ENCODE measurements around the gene NPAS2.

The NPAS2 gene

GRCh38 chr2:100990650-100991403 lies 170.9 kb downstream of the NPAS2 start:
- TF ChIP-seq CTCF (conservative IDR thresholded peaks at IDR 0.05; ENCODE audit: low read length) (no peak), EZH2phosphoT487 (IDR thresholded peaks at IDR 0.05; ENCODE audit: borderline replicate concordance) (no peak)
- no peaks in the 10 kb centered on the region for H3K9me3 ChIP-seq (ENCODE audit: insufficient read depth, low read depth, low read length)
- no peak overlapping the region for H3K9ac ChIP-seq (ENCODE audit: low read depth, low read length, poor library complexity, severe bottlenecking)

GRCh38 chr2:100991404-100991773 lies 171.4 kb downstream of the NPAS2 start:
- no peaks in the 10 kb centered on the region for H3K4me1 ChIP-seq (ENCODE audit: insufficient read depth, low read length, poor library complexity, severe bottlenecking)
- no peaks in the 10 kb centered on the region for H3K79me2 ChIP-seq (ENCODE audit: insufficient read depth, low read length)
- H4K20me1 ChIP-seq (ENCODE audit: insufficient read depth, low read length, poor library complexity, severe bottlenecking): no peaks in the 10 kb centered on the region
- no peaks in the 10 kb centered on the region for H3K9me3 ChIP-seq (ENCODE audit: insufficient read depth, low read depth, low read length)
- H3K4me3 ChIP-seq (ENCODE audit: low read length, poor library complexity, severe bottlenecking): no peak overlapping the region
- no peaks in the 10 kb centered on the region for H3K27me3 ChIP-seq (ENCODE audit: insufficient read depth, low read length, poor library complexity, severe bottlenecking)
- TF ChIP-seq CTCF (conservative IDR thresholded peaks at IDR 0.05; ENCODE audit: low read length): no peak
- TF ChIP-seq EZH2phosphoT487 (IDR thresholded peaks at IDR 0.05; ENCODE audit: borderline replicate concordance): no peak
- H3K9me2 ChIP-seq (replicated peaks; ENCODE audit: low read depth, low read length): no peaks in the 10 kb centered on the region
- H3K36me3 ChIP-seq (ENCODE audit: insufficient read depth, low read length): no peaks in the 10 kb centered on the region
- H3K4me2 ChIP-seq (ENCODE audit: low read depth, low read length, poor library complexity, severe bottlenecking): no peak overlapping the region
- no peak overlapping the region for H2AFZ ChIP-seq (ENCODE audit: low read length)
- no peaks in the 10 kb centered on the region for H3F3A ChIP-seq (ENCODE audit: low read depth)
- H3K9ac ChIP-seq (ENCODE audit: low read depth, low read length, poor library complexity, severe bottlenecking): no peak overlapping the region

More at GRCh38 chr2:100990650-100991403, 170.9 kb downstream of the NPAS2 start:
- Histone ChIP-seq H3K27me3 (ENCODE audit: insufficient read depth, low read length, poor library complexity, severe bottlenecking) (no peaks in the 10 kb centered on the region), H3K79me2 (ENCODE audit: insufficient read depth, low read length) (no peaks in the 10 kb centered on the region), H4K20me1 (ENCODE audit: insufficient read depth, low read length, poor library complexity, severe bottlenecking) (no peaks in the 10 kb centered on the region), H3K4me3 (ENCODE audit: low read length, poor library complexity, severe bottlenecking) (no peak overlapping the region), H3K4me1 (ENCODE audit: insufficient read depth, low read length, poor library complexity, severe bottlenecking) (no peaks in the 10 kb centered on the region), H3F3A (ENCODE audit: low read depth) (no peaks in the 10 kb centered on the region), H3K36me3 (ENCODE audit: insufficient read depth, low read length) (no peaks in the 10 kb centered on the region), H3K4me2 (ENCODE audit: low read depth, low read length, poor library complexity, severe bottlenecking) (no peak overlapping the region), H3K9me2 (replicated peaks; ENCODE audit: low read depth, low read length) (no peaks in the 10 kb centered on the region), H2AFZ (ENCODE audit: low read length) (no peak overlapping the region)

DNA sequence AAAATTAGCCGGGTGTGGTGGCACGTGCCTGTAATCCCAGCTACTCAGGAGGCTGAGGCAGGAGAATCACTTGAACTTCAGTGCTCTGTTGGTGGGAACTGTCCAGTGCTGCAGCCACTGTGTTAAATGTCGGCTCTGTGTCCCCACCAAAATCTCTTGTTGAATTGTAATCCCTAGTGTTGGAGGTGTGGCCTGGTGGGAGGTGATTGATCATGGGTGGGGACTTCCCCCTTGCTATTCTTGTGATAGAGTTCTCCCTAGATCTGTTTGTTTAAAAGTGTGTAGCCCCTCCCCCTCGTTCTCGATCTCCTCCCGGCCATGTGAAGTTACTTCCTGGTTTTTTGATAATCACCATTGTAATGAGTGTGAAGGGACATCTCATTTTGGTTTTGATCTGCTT lies 172.3 kb downstream of the NPAS2 start:
- no peak overlapping the region for H3K4me3 ChIP-seq (ENCODE audit: low read length, poor library complexity, severe bottlenecking)

More for the DNA sequence above, 172.3 kb downstream of the NPAS2 start:
- TF ChIP-seq CTCF (conservative IDR thresholded peaks at IDR 0.05; ENCODE audit: low read length) (no peak), EZH2phosphoT487 (IDR thresholded peaks at IDR 0.05; ENCODE audit: borderline replicate concordance) (no peak)
- Histone ChIP-seq H3K9ac (ENCODE audit: low read depth, low read length, poor library complexity, severe bottlenecking) (no peak overlapping the region), H3K9me3 (ENCODE audit: insufficient read depth, low read depth, low read length) (no peaks in the 10 kb centered on the region), H3F3A (ENCODE audit: low read depth) (no peaks in the 10 kb centered on the region), H3K79me2 (ENCODE audit: insufficient read depth, low read length) (no peaks in the 10 kb centered on the region), H4K20me1 (ENCODE audit: insufficient read depth, low read length, poor library complexity, severe bottlenecking) (no peaks in the 10 kb centered on the region), H3K9me2 (replicated peaks; ENCODE audit: low read depth, low read length) (no peaks in the 10 kb centered on the region), H3K36me3 (ENCODE audit: insufficient read depth, low read length) (no peaks in the 10 kb centered on the region), H3K4me1 (ENCODE audit: insufficient read depth, low read length, poor library complexity, severe bottlenecking) (no peaks in the 10 kb centered on the region), H2AFZ (ENCODE audit: low read length) (no peak overlapping the region), H3K4me2 (ENCODE audit: low read depth, low read length, poor library complexity, severe bottlenecking) (no peak overlapping the region), H3K27me3 (ENCODE audit: insufficient read depth, low read length, poor library complexity, severe bottlenecking) (peaks cover 8% of the 10 kb centered on the region)

All from Loucy (cell line).